Endothelial cell of umbilical vein (primary cell): Measurements from ENCODE around the gene AP2A2.

ENCODE experiments used
- MYC ChIP-seq: IDR thresholded peaks from one replicate; pipeline ENCODE4 v1.6.1; 2011; ENCODE audit warnings: mild to moderate bottlenecking, low read depth, low read length
- POLR2A ChIP-seq: IDR thresholded peaks from 2 replicates; pipeline ENCODE4 v1.6.1; 2012; ENCODE audit warnings: low read depth, mild to moderate bottlenecking, control low read depth, low read length
- POLR2AphosphoS5 ChIP-seq: IDR thresholded peaks from 2 replicates; pipeline ENCODE4 v1.6.1; 2012; ENCODE audit warnings: low read depth, mild to moderate bottlenecking, control low read depth, low read length, moderate library complexity; ENCODE audit not compliant: insufficient read depth
- TF ChIP-seq, protein P1 (sequence below), 2 donors: IDR thresholded peaks; 1 replicate in 1 of 2; 2 replicates in 1 of 2; pipeline ENCODE4 v1.5.1; 2011; ENCODE audit warnings: low read length in 2 of 2, mild to moderate bottlenecking in 2 of 2, moderate library complexity in 2 of 2, control low read depth in 1 of 2, inconsistent platforms in 1 of 2, low read depth in 1 of 2; ENCODE audit not compliant: insufficient read depth in 1 of 2; ENCODE audit errors: extremely low read depth in 1 of 2
- TF ChIP-seq, protein P2 (sequence below): IDR thresholded peaks from 2 replicates; pipeline ENCODE4 v1.6.1; 2011; ENCODE audit not compliant: insufficient read depth, insufficient read length

DNA sequence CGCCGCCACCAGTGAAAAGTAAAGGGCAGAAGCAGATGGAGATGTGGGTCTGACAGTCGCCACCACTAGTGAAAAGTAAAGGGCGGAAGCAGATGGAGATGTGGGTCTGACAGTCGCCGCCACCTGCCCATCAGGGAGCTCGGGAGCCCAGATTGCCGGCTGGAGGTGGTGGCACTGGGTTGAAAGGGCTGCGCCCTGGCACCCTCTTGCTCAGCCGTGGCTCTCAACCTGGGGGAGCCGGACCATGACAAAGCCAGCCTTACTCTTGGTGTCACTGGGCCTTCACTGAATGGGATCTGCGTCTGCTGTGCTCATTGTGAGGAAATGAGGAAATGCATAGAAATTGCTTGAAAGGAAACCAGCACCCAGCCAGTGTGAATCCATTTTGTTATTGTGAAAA lies 36.3 kb downstream of the AP2A2 start:
- TF ChIP-seq, protein P1, sequence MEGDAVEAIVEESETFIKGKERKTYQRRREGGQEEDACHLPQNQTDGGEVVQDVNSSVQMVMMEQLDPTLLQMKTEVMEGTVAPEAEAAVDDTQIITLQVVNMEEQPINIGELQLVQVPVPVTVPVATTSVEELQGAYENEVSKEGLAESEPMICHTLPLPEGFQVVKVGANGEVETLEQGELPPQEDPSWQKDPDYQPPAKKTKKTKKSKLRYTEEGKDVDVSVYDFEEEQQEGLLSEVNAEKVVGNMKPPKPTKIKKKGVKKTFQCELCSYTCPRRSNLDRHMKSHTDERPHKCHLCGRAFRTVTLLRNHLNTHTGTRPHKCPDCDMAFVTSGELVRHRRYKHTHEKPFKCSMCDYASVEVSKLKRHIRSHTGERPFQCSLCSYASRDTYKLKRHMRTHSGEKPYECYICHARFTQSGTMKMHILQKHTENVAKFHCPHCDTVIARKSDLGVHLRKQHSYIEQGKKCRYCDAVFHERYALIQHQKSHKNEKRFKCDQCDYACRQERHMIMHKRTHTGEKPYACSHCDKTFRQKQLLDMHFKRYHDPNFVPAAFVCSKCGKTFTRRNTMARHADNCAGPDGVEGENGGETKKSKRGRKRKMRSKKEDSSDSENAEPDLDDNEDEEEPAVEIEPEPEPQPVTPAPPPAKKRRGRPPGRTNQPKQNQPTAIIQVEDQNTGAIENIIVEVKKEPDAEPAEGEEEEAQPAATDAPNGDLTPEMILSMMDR (IDR thresholded peaks at IDR 0.05; ENCODE audit: extremely low read depth in 1 of 2, insufficient read depth in 1 of 2, low read depth in 1 of 2, low read length in 2 of 2) = no peak
- TF ChIP-seq POLR2AphosphoS5 (no peak), POLR2A (no peak), MYC (no peak)
- TF ChIP-seq, protein P2, sequence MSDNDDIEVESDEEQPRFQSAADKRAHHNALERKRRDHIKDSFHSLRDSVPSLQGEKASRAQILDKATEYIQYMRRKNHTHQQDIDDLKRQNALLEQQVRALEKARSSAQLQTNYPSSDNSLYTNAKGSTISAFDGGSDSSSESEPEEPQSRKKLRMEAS = no peak
